Stimulated activated CD4-positive, alpha-beta T cell treated with anti-CD3 and anti-CD28 coated beads, Interleukin-4, amount 100 ng/mL, for 24 hours (primary cell): Measurements from ENCODE around the gene FOXP1.
"Not testable (repeated sequence)": the region's sequence is repeated elsewhere in the genome, so short reads cannot be mapped to it uniquely, and the experiment has no call there.

Experiments
- DNase-seq: peaks from one replicate; pipeline ENCODE4 v3.0.0-alpha.2; 2020

The FOXP1 gene

DNA sequence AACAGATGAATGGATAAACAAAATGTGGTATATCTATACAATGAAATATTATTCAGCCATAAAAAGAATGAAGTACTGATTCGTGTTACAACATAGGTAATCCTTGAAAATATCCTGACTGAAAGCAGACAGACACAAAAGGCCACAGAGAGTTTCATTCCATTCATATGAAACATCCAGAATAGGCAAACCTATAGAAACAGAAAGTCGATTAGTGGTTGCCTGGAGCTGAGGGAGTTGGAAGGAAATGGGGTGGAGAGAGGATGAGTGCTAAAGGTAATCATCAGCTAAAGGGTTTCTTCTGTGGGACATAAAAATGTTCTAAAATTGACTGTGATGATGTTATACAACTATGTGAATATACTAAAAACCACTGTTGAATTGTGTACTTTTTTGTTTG, 22.9 kb downstream of the FOXP1 start:
- DNase-seq, result no peak

DNA sequence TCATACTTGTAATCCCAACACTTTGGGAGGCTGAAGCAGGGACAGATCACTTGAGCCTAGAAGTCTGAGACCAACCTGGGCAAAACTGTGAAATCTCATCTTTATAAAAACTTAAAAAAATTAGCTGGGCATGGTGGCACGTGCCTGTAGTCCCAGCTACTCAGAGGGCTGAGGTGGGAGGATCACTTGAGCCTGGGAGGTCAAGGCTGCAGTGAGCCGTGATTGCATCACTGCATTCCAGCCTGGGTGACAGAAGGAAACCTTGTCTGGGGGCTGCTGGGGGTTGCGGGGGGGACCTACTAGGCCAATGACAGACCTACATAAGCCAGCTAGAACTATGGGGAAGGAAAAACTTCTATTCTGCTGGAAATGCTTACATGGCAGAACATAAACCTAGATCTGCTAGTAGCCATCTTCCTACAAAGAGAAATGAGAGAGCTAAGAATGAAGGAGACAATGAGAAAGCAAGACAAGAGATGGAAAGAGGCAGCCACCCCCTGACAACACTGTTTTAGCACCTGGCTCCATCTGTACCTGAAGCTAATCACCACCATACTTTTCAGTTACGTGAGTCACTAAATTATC, 23.9 kb downstream of the FOXP1 start:
- DNase-seq, result no peak

DNA sequence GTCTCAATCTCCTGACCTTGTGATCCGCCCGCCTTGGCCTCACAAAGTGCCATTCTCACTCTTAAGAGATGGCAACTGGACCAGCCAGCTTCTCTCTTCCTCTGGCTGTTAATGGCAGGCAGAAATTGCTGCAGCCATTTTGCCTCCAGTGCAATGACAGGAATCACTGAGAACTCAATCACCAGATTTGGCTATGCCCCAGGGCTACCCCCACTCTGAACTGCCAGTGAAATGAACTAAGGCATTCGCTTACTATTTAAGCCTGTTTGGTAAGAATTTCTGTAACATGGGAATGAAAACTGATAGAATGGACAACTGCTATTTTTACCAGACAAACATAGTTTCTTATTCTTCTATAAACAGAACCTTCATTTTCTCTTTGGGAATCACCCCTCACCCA, 24.5 kb downstream of the FOXP1 start:
- DNase-seq, result no peak

DNA sequence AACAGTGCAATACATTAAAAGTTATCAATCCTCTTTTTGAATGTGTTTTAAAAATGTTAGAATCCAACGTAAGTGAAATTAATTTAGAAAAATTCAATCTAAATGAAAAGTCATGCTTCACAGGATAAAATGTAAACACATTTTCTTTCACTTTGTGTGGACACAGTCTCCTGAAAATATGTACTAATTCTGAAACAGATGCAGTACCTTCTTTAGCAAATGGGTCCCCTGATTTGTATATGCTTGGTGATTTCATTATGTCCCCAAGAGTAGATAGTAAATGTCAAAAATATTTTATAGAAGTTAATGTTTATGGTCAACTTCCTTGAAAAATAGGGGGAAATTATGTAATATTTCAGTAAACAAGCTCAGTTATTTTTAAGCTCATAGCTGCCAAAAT, 28.9 kb downstream of the FOXP1 start:
- no peak for DNase-seq

DNA sequence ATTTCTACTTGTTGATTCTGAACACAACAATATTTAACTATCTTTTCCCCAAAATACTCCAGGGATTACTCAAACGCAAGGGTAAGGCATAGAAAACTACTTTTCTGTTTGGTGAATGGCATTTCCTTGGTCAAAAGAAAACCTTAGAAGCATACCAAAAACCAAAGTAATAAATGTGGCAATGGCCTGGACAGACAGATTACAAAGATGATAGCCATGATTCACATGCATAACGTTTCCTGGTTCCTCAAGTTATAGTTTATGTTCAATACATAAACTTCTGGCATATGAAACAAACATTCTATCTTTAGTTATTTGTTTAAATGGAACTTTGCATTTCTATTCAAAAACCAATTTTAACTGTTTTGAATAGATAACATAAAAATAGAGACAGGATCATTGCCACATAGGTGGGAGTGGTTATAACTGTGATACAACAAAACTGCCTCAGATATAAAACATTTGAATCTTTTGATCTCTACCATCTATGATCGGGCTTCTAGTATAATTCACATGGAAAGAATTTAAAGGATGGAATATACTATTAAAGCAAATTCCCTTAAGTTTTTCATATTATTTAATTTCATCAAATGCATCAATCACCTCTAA, 32.1 kb downstream of the FOXP1 start:
- DNase-seq, result no peak

DNA sequence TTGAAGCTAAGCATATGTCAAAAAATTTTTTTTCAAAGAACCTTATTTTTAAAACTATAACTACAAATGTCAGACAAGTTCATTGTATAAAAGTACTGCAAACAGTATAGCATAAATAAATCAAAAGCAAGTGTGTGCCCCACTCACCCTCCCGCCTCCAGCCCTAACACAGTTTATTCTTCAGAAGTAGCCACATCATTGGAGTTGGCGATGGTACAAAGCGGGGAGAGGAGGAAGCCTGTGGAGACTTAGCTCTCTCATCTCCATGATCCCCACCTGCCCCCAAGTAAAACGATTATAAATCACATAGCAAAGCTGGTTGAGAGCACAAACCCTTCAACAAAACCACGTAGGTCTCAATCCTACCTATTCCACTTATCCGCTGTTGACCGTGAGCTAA, 33.6 kb downstream of the FOXP1 start:
- DNase-seq, result no peak

DNA sequence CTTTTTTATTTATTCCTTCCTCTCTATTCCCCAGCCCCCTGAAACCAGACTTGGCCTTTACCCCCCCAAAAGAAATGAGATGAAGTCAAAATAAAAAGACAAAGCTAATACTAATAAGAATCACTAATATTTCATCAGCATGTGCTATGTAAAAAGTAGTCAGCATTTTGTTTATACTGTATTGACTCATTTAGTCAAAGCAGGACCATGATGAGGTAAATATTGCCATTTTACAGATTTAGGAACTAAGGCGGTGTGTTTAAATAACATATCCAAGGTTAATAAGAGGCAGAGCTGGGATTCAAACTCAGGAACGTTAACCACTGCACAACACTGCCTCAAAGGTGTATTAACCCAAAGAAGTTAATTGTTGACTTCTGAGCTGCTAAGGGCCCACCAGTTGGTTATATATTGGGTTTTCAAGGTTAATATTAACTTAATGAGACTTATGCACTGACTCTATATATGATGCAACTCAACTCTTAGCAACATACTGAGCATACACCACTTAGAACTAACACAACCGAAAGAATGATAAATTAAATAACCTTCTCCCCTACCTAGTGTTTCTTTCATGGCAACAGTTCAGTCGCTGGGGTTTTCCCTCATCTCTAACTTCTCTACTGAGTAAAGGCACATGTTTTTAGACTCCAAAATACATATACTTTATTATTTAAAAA, 34.7 kb downstream of the FOXP1 start:
- DNase-seq, result no peak

DNA sequence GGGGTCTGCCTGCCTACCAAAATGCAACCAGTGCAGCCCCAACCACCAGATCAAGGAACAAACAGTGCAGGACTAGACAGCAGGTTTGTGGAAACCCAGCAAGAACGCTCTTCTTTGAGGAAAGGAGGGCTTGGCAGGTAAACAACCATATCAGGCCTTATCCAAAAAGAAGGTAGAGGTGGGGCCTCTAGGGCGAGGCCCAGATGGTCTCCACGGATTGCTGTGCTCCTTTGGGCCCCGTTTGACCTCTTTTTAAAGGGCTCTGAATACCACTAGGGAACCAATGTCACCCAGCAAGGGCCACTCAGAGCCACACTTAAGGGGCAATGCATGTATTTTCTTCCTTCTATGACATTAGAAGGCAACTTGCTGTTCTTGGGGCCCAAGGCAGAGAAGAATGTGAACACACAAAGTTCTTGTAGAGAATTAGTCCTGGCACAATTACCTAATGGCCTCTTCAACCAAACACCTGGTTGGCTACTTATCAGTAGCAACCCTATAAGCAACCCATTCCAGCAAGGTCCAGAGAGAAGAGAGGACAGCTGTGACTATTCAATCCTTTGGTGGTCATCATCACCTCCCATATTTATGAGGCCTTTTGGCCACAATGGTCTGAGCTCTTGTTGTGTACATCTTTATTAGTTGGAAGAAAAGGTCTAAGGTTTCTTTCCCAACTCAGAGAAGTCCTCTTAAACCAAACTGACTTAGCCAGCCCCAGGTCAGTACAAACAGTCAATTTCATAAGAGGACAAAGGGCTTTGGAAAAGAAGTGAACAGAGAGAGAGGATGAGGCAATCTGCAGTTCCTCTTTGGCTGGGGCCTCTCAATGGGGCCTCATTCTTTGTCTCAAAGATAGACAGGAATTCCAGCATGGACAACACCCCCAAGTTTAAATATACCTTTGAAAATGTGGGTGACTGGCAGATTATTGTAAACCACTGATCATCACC, 36.0 kb downstream of the FOXP1 start:
- DNase-seq, result no peak

DNA sequence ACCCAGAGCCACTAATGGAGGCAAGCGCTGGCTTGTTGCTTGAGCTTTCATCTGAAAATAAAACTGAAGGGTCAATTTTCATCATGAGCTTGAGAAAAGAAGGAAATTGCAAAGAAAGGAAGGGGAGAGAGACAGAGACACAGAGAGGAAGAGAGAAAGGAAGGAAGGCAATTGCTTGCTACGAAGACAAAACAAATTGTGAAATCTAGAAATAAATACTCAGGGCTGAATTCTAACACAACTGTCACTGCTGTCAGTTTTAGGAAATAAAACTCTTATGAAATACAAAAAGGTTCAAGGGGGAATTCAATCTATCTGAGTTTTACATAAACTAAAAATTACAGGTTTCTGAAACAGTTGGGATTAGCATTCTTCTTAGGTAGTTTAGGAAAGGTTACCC, 36.7 kb downstream of the FOXP1 start:
- DNase-seq, result no peak

DNA sequence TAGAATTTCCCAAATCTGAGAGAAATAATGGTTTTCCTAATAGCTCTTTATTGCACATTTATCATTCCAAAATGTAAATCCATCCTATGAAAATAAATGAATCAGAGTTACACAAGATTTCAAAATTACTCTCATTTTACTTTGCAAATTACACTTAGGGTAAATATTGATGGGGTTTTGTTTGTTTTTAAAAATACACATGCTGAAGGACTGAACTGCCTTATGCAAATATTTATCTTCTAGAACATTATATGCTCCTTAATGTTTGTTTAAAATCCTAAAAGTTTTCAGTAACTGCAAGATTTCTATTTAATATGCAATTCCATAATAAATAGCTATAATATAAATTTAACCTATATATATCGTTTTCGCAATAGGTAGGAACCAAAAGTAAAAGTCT, 38.2 kb downstream of the FOXP1 start:
- no peak for DNase-seq

DNA sequence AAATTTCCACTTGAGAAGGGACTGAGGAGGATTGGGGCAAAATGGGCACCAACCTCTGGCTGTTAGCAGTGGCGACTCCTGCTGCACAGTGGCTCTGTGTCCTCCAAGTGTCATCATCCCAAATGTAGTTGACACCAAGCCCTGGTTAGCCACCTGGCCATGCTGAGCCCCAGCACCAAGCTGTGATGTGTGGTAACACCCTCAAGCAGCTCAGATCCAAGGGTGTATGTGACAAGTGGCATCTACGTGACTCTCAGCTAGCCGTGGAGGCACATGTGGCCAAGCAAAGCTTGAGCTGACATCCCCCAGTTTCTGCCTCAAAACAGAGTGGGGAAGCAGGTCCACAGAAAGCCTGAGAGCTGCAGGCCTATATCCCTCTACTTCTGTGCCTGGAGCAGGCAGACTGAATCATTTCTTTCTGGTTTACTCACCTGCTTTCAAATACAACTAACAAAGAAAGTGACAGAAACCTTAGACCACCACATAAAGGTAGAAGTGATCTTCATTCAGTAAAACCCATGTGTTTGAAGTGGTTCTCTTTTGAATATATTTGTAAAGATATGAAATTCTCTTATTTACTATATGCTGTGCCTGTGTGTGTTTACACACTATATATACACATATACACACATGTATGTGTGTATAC, 40.0 kb downstream of the FOXP1 start:
- DNase-seq, result peak; percentile 7

DNA sequence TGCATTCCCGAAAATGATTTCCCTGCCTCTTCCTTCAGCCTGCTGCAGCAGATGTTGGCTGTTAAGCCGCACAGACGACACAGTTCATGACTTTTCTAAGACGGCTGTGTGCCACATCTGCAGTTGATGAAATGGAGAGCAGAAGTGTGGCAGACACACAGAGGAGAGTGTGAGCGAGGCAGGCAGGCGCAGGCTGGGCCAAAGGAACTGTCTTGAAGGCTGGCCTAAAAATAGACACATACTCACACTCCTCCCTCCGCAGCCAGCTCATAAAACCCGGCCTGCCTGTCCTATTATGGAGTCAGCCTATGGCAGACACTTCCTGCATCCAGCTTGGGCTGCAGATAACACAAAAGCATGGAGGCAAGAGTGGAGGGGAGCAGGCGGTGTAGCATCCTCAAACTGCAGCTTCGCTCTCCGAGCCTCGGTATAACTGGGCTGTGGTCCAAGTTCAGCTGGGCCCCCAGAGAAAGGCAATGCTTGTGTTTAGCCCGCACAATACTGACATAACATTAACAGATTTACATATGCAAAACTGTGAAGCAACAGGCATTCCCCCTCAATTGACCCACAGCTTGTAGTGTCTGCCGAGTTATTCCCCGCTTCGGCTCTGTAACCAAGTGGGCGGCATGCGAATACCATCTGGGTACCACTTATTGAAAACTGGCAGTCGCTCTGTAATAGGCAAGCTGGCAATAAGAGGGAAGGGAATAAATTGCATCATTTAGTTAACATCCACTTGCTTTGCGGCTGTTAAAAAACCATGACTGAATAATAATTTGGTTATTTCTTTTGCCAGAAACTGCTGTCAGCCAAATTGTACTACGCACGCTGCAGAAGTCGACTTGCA, 40.8 kb downstream of the FOXP1 start:
- no peak for DNase-seq

DNA sequence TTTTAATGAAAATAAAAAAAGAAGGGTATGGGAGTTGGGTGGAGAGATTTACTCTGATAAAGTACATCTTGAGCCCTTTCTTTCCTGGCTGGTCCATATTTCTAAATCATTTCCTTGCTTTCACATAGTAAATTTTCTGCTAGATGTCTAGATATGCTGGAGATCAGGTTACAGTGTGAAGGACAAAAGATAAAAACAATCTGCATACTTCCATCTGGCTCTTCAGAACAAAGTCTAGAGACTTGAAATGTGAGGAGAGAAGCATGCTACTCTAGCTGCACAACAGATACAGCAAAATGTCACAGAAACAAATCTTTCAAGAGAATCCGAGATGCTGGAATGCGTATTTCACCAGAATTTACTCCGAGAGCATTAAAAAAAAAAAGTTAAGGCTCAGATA, 42.2 kb downstream of the FOXP1 start:
- DNase-seq, result no peak

DNA sequence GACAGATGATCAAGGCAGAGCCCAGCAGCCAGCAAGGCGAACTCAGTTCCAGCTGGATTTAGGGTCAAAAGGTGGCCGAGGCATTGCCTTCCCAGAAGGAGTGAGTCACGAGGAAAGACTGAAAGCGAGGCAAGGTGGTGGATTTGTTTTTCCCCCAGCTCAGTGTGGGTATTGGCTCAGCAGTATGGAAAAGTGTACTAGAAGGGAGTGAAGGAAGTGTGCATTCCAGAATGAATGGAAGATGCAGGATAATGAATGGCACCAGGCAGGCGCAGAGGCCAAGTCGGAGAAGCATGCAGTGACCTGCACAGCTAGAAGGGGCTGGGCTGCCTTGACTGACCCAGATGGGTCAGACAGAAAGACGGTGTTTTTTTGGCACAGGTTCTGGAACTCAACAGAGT, 46.3 kb downstream of the FOXP1 start:
- DNase-seq, result no peak

DNA sequence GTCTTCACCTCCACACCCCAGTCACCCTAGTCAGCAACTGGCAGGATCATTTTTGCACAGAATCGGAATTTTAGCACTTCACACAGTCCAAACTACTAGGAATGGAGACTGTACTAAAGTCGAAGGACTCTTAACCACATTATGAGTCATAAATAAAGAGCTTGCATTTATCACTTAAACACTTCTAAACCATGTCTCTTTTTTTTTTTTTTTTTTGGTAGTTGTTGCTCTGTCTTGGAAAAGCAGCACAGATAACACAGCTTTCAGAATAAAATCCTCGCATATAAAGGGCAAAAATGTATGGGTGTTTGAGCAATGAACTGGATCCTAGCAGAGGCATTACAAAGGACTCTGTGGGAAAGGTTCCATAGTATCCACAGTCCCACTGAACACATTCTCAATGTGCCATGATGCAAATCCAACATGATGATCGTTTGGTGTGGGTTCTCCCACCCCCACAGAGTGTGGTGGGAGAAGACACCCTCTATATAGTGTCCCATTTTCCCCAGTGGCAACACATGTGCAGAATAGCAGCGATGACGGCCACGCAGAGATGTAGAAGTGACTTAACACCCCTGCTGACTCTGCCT, 47.1 kb downstream of the FOXP1 start:
- DNase-seq, result no peak

DNA sequence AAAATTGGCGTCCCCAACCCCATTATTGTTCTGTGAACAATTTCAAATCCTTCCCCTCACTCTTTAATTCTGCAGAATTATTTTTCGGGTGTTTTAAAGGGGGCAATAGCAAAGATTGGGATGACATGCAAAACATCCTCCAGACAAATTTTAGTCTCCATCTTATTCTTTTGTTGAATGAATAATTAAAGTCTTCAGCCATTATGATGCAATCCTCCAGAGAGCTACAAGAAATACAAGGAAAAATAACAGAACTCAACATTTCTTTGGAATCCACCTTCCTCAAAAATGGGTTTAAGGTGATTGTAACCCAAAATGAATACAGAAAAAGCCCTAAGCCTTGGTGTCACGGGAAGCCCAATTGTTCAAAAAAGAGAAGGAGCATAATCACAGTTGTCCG, 49.9 kb downstream of the FOXP1 start:
- DNase-seq, result no peak

DNA sequence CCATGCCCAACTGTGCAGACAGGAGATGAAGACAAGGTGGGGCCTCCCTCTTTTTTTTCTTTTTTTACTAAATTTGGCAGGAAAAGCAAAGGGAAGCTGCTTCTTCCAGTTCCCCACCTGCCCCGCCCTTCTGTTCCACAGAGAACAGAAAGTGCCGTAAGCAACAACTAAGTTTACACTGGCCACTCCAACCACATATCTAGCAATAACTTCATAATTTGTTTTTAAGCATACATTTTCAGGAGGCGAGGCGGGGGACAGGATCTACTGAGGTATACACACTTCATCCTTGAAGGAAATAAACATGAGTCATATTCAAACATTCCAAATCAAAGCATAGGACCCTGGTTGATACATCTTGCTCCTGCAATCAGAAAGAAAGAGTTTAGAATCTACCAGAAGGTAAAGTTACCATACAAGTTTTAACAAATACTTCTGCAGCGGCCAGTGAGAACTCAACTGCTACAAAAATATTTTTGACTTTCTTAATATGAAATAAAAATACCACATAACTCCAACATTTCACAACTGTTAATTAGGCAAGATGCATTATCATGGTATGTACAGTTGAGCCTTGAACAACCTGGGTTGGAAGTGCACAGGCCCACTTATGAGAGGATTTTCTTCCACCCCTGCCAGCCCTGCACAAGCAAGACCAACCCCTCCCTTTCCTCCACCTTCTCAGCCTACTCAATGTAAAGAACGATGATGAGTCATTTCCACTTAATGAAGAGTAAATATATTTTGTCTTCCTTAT, 50.7 kb downstream of the FOXP1 start:
- no peak for DNase-seq

DNA sequence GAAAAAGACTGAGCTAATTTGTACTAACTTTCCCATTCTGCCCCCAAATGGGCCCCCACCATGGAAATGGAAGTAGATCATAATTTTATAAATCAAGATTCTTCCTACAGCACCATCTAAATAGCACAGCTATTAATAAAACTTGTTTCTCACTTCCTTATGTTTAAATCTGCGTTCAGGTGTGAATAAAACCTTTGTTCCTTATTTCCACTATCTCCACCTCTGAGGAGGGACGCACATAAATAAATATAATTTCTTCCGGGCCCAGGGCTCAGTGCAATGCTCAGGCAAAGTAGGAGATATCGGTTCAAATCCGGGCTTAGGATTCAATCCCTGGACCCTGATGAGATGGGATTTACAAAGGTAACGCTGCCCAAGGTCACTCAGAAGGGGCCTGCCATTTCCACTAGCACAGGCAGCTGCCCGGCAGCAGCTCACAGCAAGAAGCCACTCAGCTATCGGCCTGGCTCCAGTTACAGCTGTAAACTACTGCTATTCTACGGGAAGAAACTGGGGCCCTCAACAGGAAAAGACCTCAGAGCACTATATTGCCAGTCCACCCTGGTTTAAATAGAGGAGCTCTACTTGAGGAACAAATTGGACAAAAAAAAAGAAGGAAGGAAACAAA, 52.5 kb downstream of the FOXP1 start:
- no peak for DNase-seq

DNA sequence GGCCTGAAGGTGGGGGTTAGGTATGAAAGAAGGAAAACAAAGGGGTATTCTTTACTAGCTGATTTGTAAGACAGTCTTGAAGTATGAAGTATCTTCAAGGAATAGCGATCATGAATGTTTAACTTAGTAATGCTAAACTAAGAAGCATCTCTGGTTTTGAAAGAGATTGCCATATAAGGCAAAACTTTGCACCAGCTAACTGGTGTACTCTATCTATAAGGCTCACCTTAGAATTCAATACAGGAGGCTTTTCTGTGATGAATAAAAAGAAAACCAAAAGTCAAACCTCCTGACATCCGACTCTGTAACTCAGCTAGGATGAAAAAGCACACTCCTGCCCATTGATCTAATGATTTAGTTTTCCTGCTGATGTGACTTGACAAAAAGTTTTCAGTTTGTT, 54.7 kb downstream of the FOXP1 start:
- DNase-seq, result no peak

DNA sequence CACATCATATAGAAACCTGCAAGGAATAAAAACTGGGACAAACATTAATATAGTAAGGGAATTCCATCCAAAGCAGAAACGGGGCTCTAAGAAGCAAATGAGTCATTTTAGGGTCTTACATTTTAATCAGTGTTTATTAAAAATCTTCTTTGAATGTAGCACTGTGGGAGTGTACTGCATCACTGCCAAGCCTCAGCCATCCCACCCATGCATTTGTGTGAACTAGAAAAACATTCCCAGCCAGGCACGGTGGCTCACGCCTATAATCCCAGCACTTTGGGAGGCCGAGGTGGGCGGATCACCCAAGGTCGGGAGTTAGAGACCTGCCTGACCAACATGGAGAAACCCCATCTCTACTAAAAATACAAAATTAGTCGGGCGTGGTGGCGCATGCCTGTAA, 57.1 kb downstream of the FOXP1 start:
- DNase-seq, result not testable (repeated sequence)
